G401 (cell line): Measurements from ENCODE around the gene HEPN1. TPM values are rescaled to one million over a fixed set of nuclear protein-coding genes. Genes with fewer than 3 reads are reported as not detected.

Experiments used
- DNase-seq: peaks from one replicate; pipeline ENCODE4 v3.0.0-alpha.2; 2015; ENCODE audit warnings: low spot score
- in situ Hi-C: cut with HindIII; loops from 2 replicates; pipeline ENCODE4 v1.10.0; 2016; ENCODE audit warnings: low sequenced_read_pairs, mixed read lengths
- total RNA-seq: library from RNA; depleted of rRNA; stranded (reverse); fragments of >200 nt; shearing (Covaris generic); gene quantifications from 2 replicates; pipeline ENCODE4 v1.2.3, GENCODE V29; 2014

Gene HEPN1
- total RNA-seq, 1 experiment from 2014 or later: not detected

GRCh38 chr11:124882339-124883071 lies 36.5 kb upstream of the HEPN1 start:
- in situ Hi-C loops: no loop called here
- DNase-seq: no peak

DNA sequence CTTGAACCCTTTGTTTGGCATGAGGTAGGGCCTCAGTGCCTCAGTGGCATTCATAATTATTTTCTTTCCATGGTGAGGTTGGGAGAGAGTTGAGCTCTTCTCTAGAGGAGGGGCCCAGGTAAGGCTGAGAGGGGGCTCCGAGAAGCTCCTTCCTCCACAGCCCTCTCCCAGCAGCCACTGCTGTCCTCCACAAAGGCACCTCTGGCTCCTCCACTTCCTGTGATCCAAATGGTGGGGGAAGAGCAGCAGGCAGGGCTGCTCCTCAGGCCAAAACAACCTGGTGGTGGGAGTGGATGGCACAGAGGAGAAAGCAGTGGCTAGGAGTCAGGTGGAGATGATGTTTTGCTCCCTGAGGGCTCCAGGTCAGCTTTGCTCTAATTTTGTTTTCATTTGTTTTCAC lies 34.7 kb upstream of the HEPN1 start:
- DNase-seq: no peak
- in situ Hi-C loops: no loop called here

DNA sequence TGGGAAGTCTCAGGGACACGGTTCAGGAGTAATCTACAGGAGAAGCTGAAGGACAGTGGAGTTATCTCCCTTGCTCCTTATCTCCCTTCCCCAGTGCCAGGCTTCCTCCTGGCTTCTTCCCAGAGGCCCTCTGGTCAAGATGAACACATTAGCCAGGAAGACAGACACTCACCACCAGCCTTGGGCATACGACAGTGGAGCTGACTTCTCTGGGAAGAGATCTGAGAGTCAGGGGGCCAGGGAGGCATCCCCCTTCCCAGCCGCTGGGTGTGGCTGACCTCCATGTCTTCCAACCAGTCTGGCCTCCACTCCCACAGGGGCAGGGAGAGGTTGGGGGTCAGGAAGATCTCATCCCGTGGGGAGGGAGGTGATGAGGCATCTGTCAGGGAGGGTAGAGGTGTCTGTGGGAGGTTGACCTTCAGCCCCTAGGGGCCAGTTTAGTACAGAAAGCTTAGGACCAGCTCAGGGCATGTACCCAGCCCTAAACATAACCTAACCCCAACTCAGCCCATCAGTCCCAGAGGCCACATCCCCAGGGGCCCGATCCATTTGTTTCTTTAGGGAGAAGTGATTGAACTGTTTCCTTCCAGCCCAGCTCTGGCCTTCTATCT lies 34.1 kb upstream of the HEPN1 start:
- in situ Hi-C loops: no loop called here
- DNase-seq: no peak

GRCh38 chr11:124886476-124886875 lies 32.6 kb upstream of the HEPN1 start:
- in situ Hi-C loops: no loop called here

GRCh38 chr11:124886978-124887666 lies 31.9 kb upstream of the HEPN1 start:
- DNase-seq: no peak
- in situ Hi-C loops: no loop called here

More at GRCh38 chr11:124886476-124886875, 32.6 kb upstream of the HEPN1 start:
- no peak for DNase-seq

- in situ Hi-C loops: no loop called here
- DNase-seq: no peak
These were observed 31.4 kb upstream of the HEPN1 start for GRCh38 chr11:124887667-124888013.

DNA sequence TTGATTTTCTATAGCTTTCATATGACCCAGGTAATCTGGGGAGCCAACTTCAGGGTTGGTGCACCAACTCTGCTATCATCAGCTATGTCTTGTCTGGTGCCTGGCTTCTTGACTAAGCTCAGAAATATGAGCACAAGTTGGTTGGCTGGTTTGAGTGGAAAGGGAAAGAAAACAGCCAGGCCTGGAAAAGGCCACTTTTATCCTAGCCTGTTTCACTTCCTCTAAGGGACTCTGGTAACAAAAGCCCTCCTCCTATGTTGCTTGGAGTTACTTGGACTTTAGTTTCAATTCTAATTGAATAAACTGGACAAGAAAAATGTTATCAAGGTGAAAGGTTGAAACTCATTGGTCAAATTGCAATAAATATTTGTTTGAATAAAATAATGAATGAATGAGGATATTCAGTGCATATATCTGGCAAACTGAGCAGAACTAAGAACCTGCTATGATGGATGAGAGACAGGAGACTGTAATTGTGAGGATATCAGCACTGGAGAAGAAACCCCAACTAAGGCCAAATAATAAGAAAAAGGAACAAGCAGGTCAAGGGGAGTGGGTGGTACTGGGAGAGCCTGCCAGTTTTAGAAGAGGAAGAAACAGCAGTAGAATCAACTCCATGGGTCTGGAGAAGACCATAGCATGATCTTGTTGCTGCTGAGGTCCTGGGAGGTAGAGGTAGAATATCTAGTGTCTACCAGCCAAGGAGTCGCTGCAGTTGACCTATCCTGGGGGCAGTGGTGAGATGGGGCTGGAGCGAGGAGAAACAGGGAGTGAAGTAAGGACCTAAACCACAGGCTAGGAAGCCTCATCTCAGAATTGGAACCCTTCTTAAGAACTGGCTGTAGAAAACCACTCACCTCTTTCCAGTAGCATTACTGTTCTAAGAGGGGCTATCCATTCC lies 29.6 kb upstream of the HEPN1 start:
- DNase-seq: no peak
- in situ Hi-C loops: no loop called here

DNA sequence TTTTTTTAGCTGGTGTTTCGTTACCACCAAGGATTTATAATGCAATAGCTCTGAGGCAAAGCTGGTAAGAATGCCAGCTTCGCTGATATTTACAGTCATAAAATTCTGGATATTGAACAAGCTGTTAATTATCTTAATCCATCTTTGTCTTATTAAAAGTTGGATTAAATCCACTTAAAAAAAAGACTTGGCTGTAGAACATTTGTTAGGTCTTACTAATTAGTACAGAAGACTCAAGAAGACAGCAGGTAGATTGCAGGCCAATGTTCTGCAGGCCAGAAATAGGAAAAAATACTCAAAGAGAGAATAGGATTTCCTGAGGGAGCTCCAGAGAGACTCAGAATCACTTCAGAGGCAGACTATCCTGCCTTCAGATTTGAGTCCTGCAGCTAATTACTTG lies 28.9 kb upstream of the HEPN1 start:
- in situ Hi-C loops: no loop called here
- no peak for DNase-seq

GRCh38 chr11:124890683-124891372 lies 28.2 kb upstream of the HEPN1 start:
- in situ Hi-C loops: no loop called here
- DNase-seq: no peak

- no peak for DNase-seq
- in situ Hi-C loops: no loop called here
These were observed 27.6 kb upstream of the HEPN1 start for GRCh38 chr11:124891373-124891861.

- no peak for DNase-seq
- in situ Hi-C loops: no loop called here
These were observed 26.9 kb upstream of the HEPN1 start for GRCh38 chr11:124892146-124892545.

GRCh38 chr11:124892750-124893454 lies 26.1 kb upstream of the HEPN1 start:
- no peak for DNase-seq
- in situ Hi-C loops: no loop called here

DNA sequence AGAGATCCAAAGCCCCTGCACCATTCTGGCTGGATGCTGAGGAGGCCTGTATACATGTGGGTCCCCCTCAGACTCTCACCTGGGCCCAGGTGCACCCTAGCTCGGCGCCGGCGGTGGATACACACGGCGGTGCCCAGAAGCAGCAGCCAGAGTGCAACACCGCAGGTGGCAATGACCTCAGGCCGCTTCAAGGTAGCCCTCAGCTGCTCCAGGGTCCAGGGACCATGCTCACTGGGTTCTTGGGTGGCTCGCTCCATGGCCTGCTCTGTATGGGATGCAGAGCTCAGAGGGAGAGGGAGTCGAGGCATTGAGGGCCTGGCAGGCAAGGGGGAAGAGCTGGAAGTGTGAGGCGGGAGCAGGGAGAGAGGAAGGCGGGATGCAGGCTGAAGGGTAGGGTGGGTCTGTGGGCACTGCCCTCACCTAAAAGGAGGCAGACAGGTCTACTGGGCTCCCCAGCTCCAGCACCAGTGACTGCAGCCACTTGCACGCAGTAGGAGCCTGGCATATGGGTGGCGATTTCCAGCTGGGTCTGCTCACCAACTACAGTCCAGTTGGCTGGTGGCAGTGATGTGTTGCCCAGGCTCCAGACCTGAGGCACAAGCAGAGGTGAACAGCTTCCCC lies 25.2 kb upstream of the HEPN1 start:
- DNase-seq: no peak
- in situ Hi-C loops: no loop called here

- in situ Hi-C loops: no loop called here
- DNase-seq: no peak
These were observed 24.2 kb upstream of the HEPN1 start for GRCh38 chr11:124894606-124895430.

- DNase-seq: no peak
- in situ Hi-C loops: no loop called here
These were observed 23.5 kb upstream of the HEPN1 start for GRCh38 chr11:124895471-124895971.

- in situ Hi-C loops: no loop called here
- DNase-seq: no peak
These were observed 22.8 kb upstream of the HEPN1 start for GRCh38 chr11:124896071-124896750.
